CD4-positive, alpha-beta memory T cell (primary cell): ENCODE data around the gene DOC2B. TPM values are rescaled to one million over a fixed set of nuclear protein-coding genes. Genes with fewer than 3 reads are reported as not detected.
"Not testable (repeated sequence)": the region's sequence is repeated elsewhere in the genome, so short reads cannot be mapped to it uniquely, and the experiment has no call there.

Source experiments
- CTCF ChIA-PET: fragments of 350-600 bp; sonication (Branson Sonifier 250); formaldehyde crosslinking; loops from one replicate; lab custom pipeline; 2021; ENCODE audit warnings: inconsistent platforms; ENCODE audit not compliant: partially characterized antibody; lab: Charles Lee
- POLR2A ChIA-PET: fragments of 350-600 bp; sonication (Branson Sonifier 250); formaldehyde crosslinking; loops from one replicate; lab custom pipeline; 2021; ENCODE audit not compliant: partially characterized antibody; lab: Charles Lee
- DNase-seq, 5 donors: peaks; one replicate each; pipeline versions ENCODE4 v3.0.0 to v3.0.0-alpha.2; 2020 to 2022; ENCODE audit warnings: mixed read lengths in 1 of 5
- H3K27ac ChIP-seq: one replicate; pipeline ENCODE4 v1.7.0; 2013; ENCODE audit warnings: low read depth, low read length
- H3K27me3 ChIP-seq: 2 replicates; pipeline ENCODE4 v1.7.0; 2013; ENCODE audit warnings: mild to moderate bottlenecking, low read length, moderate library complexity; ENCODE audit not compliant: insufficient read depth
- H3K36me3 ChIP-seq: 2 replicates; pipeline ENCODE4 v1.7.0; 2013; ENCODE audit warnings: mild to moderate bottlenecking, low read length, moderate library complexity; ENCODE audit not compliant: insufficient read depth
- H3K4me1 ChIP-seq: 2 replicates; pipeline ENCODE4 v1.7.0; 2013; ENCODE audit warnings: mild to moderate bottlenecking, low read length, moderate library complexity; ENCODE audit not compliant: insufficient read depth
- H3K4me3 ChIP-seq, 2 donors: one replicate each; pipeline ENCODE4 v1.7.0; 2013; ENCODE audit warnings: low read length in 2 of 2, mild to moderate bottlenecking in 1 of 2
- H3K9me3 ChIP-seq, 2 donors: one replicate each; pipeline ENCODE4 v1.7.0; 2013; ENCODE audit warnings: low read length in 2 of 2, control low read depth in 1 of 2; ENCODE audit not compliant: control insufficient read depth in 1 of 2
- H3K27ac Mint-ChIP-seq, 7 donors: one replicate each; pipeline ENCODE4 v1.8.0; 2020 to 2021; ENCODE audit warnings: mixed read lengths in 7 of 7, mild to moderate bottlenecking in 6 of 7, inconsistent platforms in 3 of 7, moderate library complexity in 3 of 7
- H3K27me3 Mint-ChIP-seq, 2 donors: one replicate each; pipeline ENCODE4 v1.8.0; 2020 to 2021; ENCODE audit warnings: mixed read lengths in 2 of 2
- H3K36me3 Mint-ChIP-seq, 2 donors: one replicate each; pipeline ENCODE4 v1.8.0; 2020 to 2021; ENCODE audit warnings: mixed read lengths in 2 of 2, inconsistent platforms in 1 of 2, mild to moderate bottlenecking in 1 of 2
- H3K4me1 Mint-ChIP-seq, 4 donors: one replicate each; pipeline ENCODE4 v1.8.0; 2020 to 2021; ENCODE audit warnings: mixed read lengths in 4 of 4, mild to moderate bottlenecking in 1 of 4
- H3K4me3 Mint-ChIP-seq, 8 donors: one replicate each; pipeline ENCODE4 v1.8.0; 2020 to 2021; ENCODE audit warnings: mixed read lengths in 8 of 8, mild to moderate bottlenecking in 7 of 8, moderate library complexity in 6 of 8, inconsistent platforms in 3 of 8
- H3K9me3 Mint-ChIP-seq, 8 donors: one replicate each; pipeline ENCODE4 v1.8.0; 2020 to 2021; ENCODE audit warnings: mixed read lengths in 8 of 8, mild to moderate bottlenecking in 5 of 8, inconsistent platforms in 3 of 8, moderate library complexity in 1 of 8
- intact Hi-C: fragments of 100-400 bp; cut with micrococcal nuclease; formaldehyde crosslinking; loops from one replicate; pipeline ENCODE4 v1.15.1; 2023
- polyA plus RNA-seq, 2 donors: library from polyadenylated mRNA; unstranded; fragments of 300-500 nt; fragmentation: Illumina TruSeq; gene quantifications; one replicate each; pipeline ENCODE4 v1.2.3, GENCODE V29; 2021
- total RNA-seq, 2 experiments: library from RNA; stranded (reverse); gene quantifications; one replicate each; pipeline ENCODE4 v1.2.3, GENCODE V29; 2021

DOC2B gene
- total and polyA plus RNA-seq, 4 experiments from 2014 or later, result 0.06 TPM; not detected in 3

GRCh38 chr17:206941-207560 is 25.6 kb upstream of the DOC2B start:
- Mint-ChIP-seq H3K27ac (no peak overlapping the region), H3K36me3 (no peaks in the 10 kb centered on the region), H3K4me3 (no peak overlapping the region), H3K9me3 (peaks cover 0 to 10% (median 4%) of the 10 kb centered on the region in 8 donors), H3K4me1 (no peaks in the 10 kb centered on the region), H3K27me3 (peaks cover 13 to 15% of the 10 kb centered on the region in 2 donors)
- H3K9me3 ChIP-seq, result no peaks in the 10 kb centered on the region
- no peak overlapping the region for H3K27ac ChIP-seq
- no peaks in the 10 kb centered on the region for H3K27me3 ChIP-seq
- no peak overlapping the region for H3K4me3 ChIP-seq
- no peaks in the 10 kb centered on the region for H3K4me1 ChIP-seq
- intact Hi-C loops, result no loop called here
- ChIA-PET CTCF (no interaction called here), POLR2A (no interaction called here)
- H3K36me3 ChIP-seq, result no peaks in the 10 kb centered on the region
- no peak for DNase-seq

DNA sequence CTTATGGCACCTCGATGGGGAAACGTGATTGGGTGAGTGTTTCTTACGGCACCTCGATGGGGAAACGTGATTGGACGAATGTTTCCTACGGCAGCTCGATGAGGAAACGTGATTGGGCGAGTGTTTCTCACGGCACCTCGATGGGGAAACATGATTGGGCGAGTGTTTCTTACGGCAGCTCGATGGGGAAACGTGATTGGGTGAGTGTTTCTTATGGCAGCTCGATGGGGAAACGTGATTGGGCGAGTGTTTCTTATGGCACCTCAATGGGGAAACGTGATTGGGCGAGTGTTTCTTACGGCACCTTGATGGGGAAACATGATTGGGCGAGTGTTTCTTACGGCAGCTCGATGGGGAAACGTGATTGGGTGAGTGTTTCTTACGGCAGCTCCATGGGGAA is 25.0 kb upstream of the DOC2B start:
- H3K9me3 Mint-ChIP-seq, H3K36me3 Mint-ChIP-seq, DNase-seq, POLR2A ChIA-PET, H3K36me3 ChIP-seq, H3K4me1 Mint-ChIP-seq, H3K27ac Mint-ChIP-seq, CTCF ChIA-PET, H3K4me1 ChIP-seq, H3K9me3 ChIP-seq, H3K27ac ChIP-seq, H3K4me3 ChIP-seq, intact Hi-C loops, H3K4me3 Mint-ChIP-seq, H3K27me3 ChIP-seq: not testable (repeated sequence)
- peaks cover 13 to 15% of the 10 kb centered on the region in 2 donors for H3K27me3 Mint-ChIP-seq

DNA sequence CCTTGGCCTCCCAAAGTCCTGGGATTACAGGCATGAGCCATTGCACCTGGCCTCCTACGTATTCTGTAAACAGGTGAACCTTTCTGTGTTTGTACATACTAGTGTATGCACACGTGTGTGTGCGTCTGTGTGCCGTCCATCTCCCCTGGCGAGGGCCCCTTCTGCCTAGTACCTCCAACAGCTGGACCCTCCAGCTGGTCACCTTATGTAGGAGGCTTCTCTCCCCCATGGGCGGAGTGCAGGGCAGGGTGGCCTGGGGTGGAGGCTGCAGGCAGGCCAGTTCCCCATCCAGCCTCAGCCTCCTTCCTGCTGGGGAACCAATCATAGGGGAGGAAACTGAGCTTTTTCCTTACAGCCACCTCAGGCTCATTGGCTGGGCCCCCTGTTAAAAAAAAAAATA is 24.4 kb upstream of the DOC2B start:
- intact Hi-C loops, result no loop called here
- Mint-ChIP-seq H3K27ac (no peak overlapping the region), H3K9me3 (peaks cover 0 to 10% (median 4%) of the 10 kb centered on the region in 8 donors), H3K4me1 (no peaks in the 10 kb centered on the region), H3K27me3 (peaks cover 13 to 15% of the 10 kb centered on the region in 2 donors), H3K4me3 (no peak overlapping the region), H3K36me3 (no peaks in the 10 kb centered on the region)
- Histone ChIP-seq H3K27ac (no peak overlapping the region), H3K4me3 (no peak overlapping the region), H3K27me3 (no peaks in the 10 kb centered on the region), H3K9me3 (no peaks in the 10 kb centered on the region), H3K36me3 (no peaks in the 10 kb centered on the region), H3K4me1 (no peaks in the 10 kb centered on the region)
- CTCF ChIA-PET, result no interaction called here
- POLR2A ChIA-PET, result no interaction called here
- no peak for DNase-seq

- Mint-ChIP-seq H3K4me1 (no peaks in the 10 kb centered on the region), H3K4me3 (no peak overlapping the region), H3K27ac (no peak overlapping the region), H3K27me3 (peaks cover 14 to 18% of the 10 kb centered on the region in 2 donors), H3K36me3 (no peaks in the 10 kb centered on the region), H3K9me3 (peaks cover 0 to 10% (median 4%) of the 10 kb centered on the region in 8 donors)
- H3K27ac ChIP-seq, result no peak overlapping the region
- no peaks in the 10 kb centered on the region for H3K36me3 ChIP-seq
- intact Hi-C loops, result no loop called here
- POLR2A ChIA-PET, result no interaction called here
- CTCF ChIA-PET, result no interaction called here
- H3K4me1 ChIP-seq, result no peaks in the 10 kb centered on the region
- DNase-seq, result no peak
- no peaks in the 10 kb centered on the region for H3K27me3 ChIP-seq
- H3K4me3 ChIP-seq, result no peak overlapping the region
- H3K9me3 ChIP-seq, result no peaks in the 10 kb centered on the region
These were observed 23.8 kb upstream of the DOC2B start for GRCh38 chr17:205148-205669.

DNA sequence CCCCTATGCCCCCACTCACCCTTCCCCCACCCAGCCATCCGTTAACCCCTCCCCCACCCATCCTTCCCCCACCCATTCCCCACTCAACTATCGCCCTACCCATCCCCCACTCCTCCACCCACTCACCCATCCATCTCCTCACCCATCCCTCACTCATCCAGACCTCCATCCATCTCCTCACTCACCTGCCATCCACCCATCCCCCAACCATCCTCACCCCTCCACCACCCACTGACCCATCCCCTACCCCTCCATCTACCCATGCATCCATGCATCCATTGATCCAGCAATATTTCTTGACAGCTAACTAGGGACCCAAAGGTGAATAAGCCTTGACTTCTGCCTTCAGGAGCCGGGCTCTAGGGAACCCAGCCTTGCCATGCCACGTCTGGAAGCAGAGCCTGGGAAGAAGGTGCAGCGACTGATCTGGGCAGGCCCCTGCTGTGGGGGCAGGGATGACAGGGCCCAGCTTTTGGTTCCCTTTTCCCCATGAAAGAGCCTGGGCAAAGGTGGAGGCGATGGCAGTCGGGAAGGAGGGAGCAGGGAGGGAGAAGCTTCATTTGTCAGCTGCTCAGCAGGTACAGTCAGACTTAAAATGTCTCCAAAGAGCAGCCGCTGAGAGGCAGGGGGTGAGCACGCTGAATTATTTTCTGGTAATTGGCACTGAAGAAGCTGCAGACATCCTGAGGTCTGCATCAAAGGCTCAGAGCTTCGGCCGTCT is 23.1 kb upstream of the DOC2B start:
- intact Hi-C loops, result no loop called here
- no peak for DNase-seq
- Mint-ChIP-seq H3K36me3 (no peaks in the 10 kb centered on the region), H3K27me3 (peaks cover 17 to 24% of the 10 kb centered on the region in 2 donors), H3K4me1 (no peaks in the 10 kb centered on the region), H3K9me3 (peaks cover 0 to 10% (median 4%) of the 10 kb centered on the region in 8 donors), H3K4me3 (no peak overlapping the region), H3K27ac (no peak overlapping the region)
- POLR2A ChIA-PET, result no interaction called here
- Histone ChIP-seq H3K27me3 (no peaks in the 10 kb centered on the region), H3K4me3 (no peak overlapping the region), H3K27ac (no peak overlapping the region), H3K9me3 (no peaks in the 10 kb centered on the region), H3K36me3 (no peaks in the 10 kb centered on the region), H3K4me1 (no peaks in the 10 kb centered on the region)
- CTCF ChIA-PET, result no interaction called here

DNA sequence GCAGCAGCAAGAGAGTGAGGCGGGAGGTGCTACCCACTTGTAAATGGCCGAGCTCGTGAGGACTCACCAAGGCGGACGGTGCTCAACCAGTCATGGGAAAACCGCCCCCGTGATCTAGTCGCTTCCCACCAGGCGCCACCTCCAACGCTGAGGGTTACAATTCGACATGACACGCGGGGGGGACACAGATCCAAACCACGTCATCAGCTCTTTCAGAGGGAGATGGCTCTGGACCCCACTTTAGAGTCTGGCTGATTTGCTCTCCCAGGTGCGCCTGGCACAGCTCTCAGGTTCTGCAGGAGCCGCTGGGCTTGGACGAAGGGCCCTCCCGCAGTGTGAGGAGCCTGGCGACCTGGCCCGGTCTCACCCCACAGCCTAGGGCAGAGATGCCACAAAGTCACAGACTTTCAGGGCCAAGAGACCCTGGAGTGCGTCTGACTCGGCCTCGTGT is 21.1 kb upstream of the DOC2B start:
- H3K4me1 ChIP-seq, result no peaks in the 10 kb centered on the region
- Mint-ChIP-seq H3K4me1 (no peaks in the 10 kb centered on the region), H3K4me3 (no peak overlapping the region), H3K27ac (no peak overlapping the region), H3K9me3 (peaks cover 0 to 7% (median under 1%) of the 10 kb centered on the region in 8 donors), H3K36me3 (no peaks in the 10 kb centered on the region), H3K27me3 (peaks cover 17 to 22% of the 10 kb centered on the region in 2 donors)
- CTCF ChIA-PET, result no interaction called here
- no peaks in the 10 kb centered on the region for H3K36me3 ChIP-seq
- peaks cover 2% of the 10 kb centered on the region for H3K27me3 ChIP-seq
- no peaks in the 10 kb centered on the region for H3K9me3 ChIP-seq
- no peak for DNase-seq
- no peak overlapping the region for H3K4me3 ChIP-seq
- intact Hi-C loops, result no loop called here
- no peak overlapping the region for H3K27ac ChIP-seq
- POLR2A ChIA-PET, result no interaction called here

- H3K27ac ChIP-seq, H3K9me3 Mint-ChIP-seq, POLR2A ChIA-PET, intact Hi-C loops, H3K9me3 ChIP-seq, DNase-seq, H3K36me3 Mint-ChIP-seq, H3K4me3 Mint-ChIP-seq, H3K36me3 ChIP-seq, H3K4me3 ChIP-seq, H3K4me1 Mint-ChIP-seq, H3K27me3 ChIP-seq, H3K27ac Mint-ChIP-seq, CTCF ChIA-PET, H3K4me1 ChIP-seq: not testable (repeated sequence)
- H3K27me3 Mint-ChIP-seq, result peaks cover 17 to 19% of the 10 kb centered on the region in 2 donors
These were observed 20.3 kb upstream of the DOC2B start for GRCh38 chr17:201736-202135.
